LNCAP (cell line): ENCODE measurements around the gene IGFL1.

Source experiments
- TF ChIP-seq, protein P1 (sequence below): fragments of 450-650 bp; IDR thresholded peaks from 2 replicates; pipeline ENCODE4 v1.5.1; 2017; ENCODE audit warnings: mild to moderate bottlenecking

The IGFL1 gene

DNA sequence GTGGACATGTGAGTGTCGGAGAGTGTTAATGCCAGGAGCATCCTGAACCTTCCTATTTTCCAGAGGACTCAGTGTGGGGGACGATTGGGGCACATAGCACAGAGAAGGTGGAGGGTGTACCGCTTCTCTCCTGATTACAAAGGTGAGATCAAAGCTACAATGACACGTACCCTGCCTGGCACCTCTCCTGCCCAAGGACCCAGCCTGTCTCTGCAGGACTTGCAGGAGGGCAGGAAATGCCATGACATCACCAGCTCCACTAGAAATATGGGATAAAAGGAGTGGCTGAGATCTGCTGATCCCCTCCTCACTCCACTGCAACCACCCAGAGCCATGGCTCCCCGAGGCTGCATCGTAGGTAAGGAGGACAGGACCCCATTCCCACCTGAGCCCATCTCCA, at the start of gene IGFL1:
TSS of gene IGFL1 (plus strand) at position 301 of the 400 bp plus-strand sequence. CDS start at position 334, 33 bp downstream.
- TF ChIP-seq, protein P1, sequence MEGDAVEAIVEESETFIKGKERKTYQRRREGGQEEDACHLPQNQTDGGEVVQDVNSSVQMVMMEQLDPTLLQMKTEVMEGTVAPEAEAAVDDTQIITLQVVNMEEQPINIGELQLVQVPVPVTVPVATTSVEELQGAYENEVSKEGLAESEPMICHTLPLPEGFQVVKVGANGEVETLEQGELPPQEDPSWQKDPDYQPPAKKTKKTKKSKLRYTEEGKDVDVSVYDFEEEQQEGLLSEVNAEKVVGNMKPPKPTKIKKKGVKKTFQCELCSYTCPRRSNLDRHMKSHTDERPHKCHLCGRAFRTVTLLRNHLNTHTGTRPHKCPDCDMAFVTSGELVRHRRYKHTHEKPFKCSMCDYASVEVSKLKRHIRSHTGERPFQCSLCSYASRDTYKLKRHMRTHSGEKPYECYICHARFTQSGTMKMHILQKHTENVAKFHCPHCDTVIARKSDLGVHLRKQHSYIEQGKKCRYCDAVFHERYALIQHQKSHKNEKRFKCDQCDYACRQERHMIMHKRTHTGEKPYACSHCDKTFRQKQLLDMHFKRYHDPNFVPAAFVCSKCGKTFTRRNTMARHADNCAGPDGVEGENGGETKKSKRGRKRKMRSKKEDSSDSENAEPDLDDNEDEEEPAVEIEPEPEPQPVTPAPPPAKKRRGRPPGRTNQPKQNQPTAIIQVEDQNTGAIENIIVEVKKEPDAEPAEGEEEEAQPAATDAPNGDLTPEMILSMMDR, result no peak

DNA sequence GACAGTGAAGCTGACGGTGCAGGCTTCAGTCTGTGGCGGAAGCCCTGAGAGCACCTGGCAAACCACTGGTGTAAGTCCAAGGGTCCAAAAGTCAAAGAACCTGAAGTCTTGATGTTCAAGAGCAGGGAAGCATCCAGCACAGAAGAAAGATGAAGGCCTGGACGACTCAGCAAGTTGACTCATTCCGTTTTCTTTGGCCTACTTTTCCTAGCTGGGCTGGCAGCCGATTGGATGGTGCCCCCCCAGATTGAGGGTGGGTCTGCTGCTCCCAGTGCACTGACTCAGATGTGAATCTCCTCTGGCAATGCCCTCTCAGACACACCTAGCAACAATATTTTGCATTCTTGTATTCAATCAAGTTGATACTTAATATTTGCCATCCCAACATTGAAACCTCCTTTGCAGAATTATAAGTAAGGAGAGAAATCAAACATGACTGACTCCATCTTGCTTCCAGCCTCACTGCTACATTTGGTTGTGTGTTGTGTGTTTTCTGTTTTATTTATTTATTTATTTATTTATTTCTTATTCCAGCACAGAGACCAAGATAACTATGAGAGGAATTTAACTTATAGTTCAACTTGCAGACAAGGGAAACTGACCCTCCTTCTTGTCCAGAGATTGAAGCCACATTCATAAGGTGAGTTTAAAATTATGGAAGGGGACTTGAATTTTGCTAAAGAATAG, 48.7 kb upstream of the IGFL1 start:
- TF ChIP-seq, protein P1, result no peak

DNA sequence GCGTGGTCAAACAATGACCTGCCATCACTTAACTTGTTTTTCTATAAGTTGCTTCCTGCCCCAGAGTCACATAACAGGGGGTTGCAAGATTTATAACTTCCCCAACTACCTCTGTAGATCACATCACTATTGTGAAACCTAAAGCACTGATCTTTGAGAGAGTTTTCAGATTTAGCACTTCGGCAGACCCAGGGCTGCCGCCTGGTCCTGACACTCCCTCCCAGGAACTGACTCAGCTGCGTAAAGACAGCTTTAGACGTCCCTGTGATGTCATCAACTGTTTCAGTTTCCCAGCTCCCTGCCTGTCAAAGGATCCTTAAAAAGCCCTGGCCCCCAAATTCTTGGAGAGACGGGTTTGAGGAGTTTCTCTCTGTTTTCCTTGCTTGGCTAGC, 48.2 kb upstream of the IGFL1 start:
- TF ChIP-seq, protein P1, result no peak

DNA sequence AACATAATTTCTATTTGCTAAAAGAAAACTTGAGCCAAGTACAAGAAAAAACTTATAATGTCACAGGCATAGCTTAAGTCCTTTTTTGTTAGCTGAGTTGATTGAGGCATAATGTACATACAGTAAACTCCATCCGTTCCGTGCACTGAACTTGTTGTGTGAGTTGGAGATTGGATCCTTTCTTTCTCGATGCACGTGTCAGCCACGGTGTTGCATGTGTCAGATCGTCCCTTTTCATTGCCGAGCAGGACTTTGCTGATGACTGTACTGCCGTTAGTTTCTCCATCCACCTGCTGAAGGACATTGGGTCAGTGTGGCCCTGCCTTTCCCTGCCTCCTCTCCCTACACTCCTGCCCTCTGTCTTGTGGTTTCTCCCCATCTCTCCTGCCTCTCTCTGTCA, 47.1 kb upstream of the IGFL1 start:
- TF ChIP-seq, protein P1, result no peak

DNA sequence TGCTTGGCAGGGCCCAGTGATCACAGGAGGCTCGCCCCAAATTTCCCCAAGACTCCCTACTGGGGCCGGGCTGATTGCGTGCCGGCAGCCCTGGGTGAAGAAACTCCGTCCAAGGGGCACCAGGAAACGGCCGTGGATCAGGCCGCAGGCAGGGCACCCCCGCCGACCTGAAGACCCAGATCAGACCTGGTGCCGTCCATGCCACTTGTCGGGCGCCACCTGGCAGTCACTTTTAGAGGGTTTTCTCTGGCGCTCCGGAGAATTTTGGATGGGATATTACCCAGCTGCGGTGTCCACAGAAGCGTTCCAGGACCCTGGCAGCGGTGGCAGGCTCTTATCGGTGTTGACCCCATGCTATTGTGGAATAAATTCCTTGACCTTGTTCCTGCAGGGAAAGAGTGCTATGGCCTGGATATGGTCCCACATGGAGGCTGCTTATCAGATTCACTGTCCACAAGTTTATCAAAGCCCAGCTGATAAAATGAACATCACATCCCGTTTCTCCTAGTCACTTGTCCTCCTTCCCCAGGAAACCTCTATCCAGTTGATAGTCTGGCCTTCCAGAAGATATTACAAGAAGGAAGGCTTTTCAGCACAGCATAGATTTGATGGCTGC, 43.3 kb upstream of the IGFL1 start:
- TF ChIP-seq, protein P1, result no peak

DNA sequence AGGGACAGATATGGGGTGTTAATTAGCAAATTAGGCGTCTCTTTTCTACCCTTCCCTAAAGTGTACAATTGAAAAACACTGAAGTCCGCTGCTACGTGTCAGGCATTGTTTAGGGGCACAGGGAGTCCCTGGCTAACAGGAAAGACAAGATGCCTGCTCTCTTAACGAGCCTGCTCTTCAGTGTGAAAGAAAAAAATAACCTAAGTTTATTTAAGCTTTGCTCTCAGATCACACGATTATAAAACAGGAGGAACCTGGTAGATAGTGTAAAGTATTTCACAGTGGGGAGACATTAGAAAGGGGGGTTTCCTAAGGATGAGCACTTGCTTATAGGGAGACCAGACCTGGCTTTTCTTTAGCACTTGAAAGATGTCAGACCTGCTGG, 42.8 kb upstream of the IGFL1 start:
- TF ChIP-seq, protein P1, result no peak

DNA sequence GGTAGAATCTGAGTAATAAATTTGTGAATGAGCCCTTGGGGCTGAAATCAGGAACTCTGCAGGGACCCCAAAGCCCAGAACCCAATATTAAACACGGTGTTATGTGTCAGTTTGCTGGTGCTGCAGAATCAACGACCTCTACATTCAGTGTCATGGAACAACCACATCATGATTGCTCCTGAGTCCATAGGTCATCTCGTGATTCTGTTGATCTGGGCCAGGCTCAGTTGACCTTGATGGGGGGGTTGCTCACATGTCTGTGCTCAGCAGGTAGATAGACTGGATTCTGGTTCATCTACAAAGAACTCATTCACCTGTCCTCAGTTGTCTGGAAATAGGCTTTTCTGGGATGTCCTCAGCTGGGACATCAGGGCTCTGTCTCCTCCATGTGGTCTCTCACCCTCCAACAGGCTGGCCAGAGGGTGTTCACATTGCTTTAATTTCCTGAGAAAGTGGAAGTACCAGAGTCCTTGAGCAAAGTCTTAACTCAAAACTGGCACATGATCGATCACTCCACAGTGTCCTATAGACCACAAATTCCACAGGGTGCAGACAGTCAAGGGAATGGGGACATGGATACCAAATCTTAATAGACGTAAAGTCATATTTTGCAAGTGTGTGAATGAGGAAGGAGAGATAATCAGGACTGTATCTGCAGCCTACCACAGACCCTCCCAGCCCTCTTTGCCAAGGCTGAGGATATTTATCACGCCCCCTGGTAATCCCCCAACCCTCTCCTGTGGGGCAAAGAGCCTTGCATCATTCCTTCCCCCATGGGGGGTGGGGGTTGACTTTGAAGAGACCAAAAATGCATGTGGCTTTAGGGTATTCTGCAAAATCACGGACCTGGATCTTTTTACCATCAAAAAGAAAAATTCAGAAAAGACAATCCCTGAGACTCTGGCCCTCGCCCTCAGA, 39.3 kb upstream of the IGFL1 start:
- TF ChIP-seq, protein P1, result no peak
